Mesenchymal stem cell (in vitro differentiated cells and primary cell): ENCODE data around the gene PRPF19.

Experiments used
- DNase-seq: peaks from one replicate; pipeline ENCODE4 v3.0.0-alpha.2; 2013
- H2AFZ ChIP-seq: one replicate; pipeline ENCODE4 v1.6.1; 2013; ENCODE audit warnings: low read depth, mild to moderate bottlenecking, control low read depth, inconsistent platforms, low read length, moderate library complexity
- H2AK5ac ChIP-seq: 2 replicates; pipeline ENCODE4 v1.6.1; 2013; ENCODE audit warnings: low read length, moderate library complexity, mild to moderate bottlenecking, inconsistent platforms; ENCODE audit not compliant: severe bottlenecking
- H2BK120ac ChIP-seq: one replicate; pipeline ENCODE4 v1.6.1; 2013; ENCODE audit warnings: low read depth, mild to moderate bottlenecking, inconsistent platforms, low read length, moderate library complexity
- H2BK12ac ChIP-seq, 2 experiments: one replicate each; pipeline ENCODE4 v1.6.1; 2013; ENCODE audit warnings: inconsistent platforms in 2 of 2, low read length in 2 of 2, mild to moderate bottlenecking in 2 of 2, moderate library complexity in 2 of 2, control low read depth in 1 of 2
- H2BK15ac ChIP-seq: one replicate; pipeline ENCODE4 v1.6.1; 2013; ENCODE audit warnings: mild to moderate bottlenecking, low read depth, inconsistent platforms; ENCODE audit not compliant: poor library complexity, severe bottlenecking
- H2BK5ac ChIP-seq: 2 replicates; pipeline ENCODE4 v1.6.1; 2013; ENCODE audit warnings: low read depth, mild to moderate bottlenecking, low read length, control low read depth, inconsistent platforms; ENCODE audit not compliant: poor library complexity, severe bottlenecking
- H3K14ac ChIP-seq, 2 experiments: one replicate each; pipeline ENCODE4 v1.6.1; 2013; ENCODE audit warnings: inconsistent platforms in 2 of 2, low read length in 2 of 2, control low read depth in 1 of 2, mild to moderate bottlenecking in 1 of 2, moderate library complexity in 1 of 2
- H3K18ac ChIP-seq, 2 experiments: one replicate each; pipeline ENCODE4 v1.6.1; 2013; ENCODE audit warnings: inconsistent platforms in 2 of 2, low read length in 2 of 2, control low read depth in 1 of 2, low read depth in 1 of 2, mild to moderate bottlenecking in 1 of 2
- H3K23ac ChIP-seq, 2 experiments: one replicate each; pipeline ENCODE4 v1.6.1; 2013; ENCODE audit warnings: inconsistent platforms in 2 of 2, low read length in 2 of 2, mild to moderate bottlenecking in 2 of 2, moderate library complexity in 2 of 2, control low read depth in 1 of 2
- H3K27ac ChIP-seq: 2 replicates; pipeline ENCODE4 v1.5.1; 2013; ENCODE audit warnings: mild to moderate bottlenecking, moderate library complexity, low read length, control low read depth, inconsistent platforms; ENCODE audit not compliant: poor library complexity, severe bottlenecking
- H3K27me3 ChIP-seq, 2 experiments: 2 replicates each; pipeline versions ENCODE4 v1.6.1 to v1.7.0; 2013; ENCODE audit warnings: low read length in 2 of 2, mild to moderate bottlenecking in 2 of 2, moderate library complexity in 2 of 2, control low read depth in 1 of 2, inconsistent platforms in 1 of 2; ENCODE audit not compliant: control insufficient read depth in 1 of 2, insufficient read depth in 1 of 2
- H3K36me3 ChIP-seq, 2 experiments: 2 replicates each; pipeline versions ENCODE4 v1.6.1 to v1.7.0; 2013; ENCODE audit warnings: low read length in 2 of 2, control low read depth in 1 of 2, inconsistent platforms in 1 of 2, low read depth in 1 of 2, mild to moderate bottlenecking in 1 of 2; ENCODE audit not compliant: insufficient read depth in 2 of 2, control insufficient read depth in 1 of 2
- H3K4ac ChIP-seq, 2 experiments: one replicate each; pipeline ENCODE4 v1.6.1; 2013; ENCODE audit warnings: inconsistent platforms in 2 of 2, low read length in 2 of 2, mild to moderate bottlenecking in 2 of 2, moderate library complexity in 2 of 2, control low read depth in 1 of 2, low read depth in 1 of 2
- H3K4me1 ChIP-seq: 2 replicates; pipeline ENCODE4 v1.6.1; 2013; ENCODE audit warnings: low read depth, low read length, control low read depth; ENCODE audit not compliant: control insufficient read depth, insufficient read depth
- H3K4me2 ChIP-seq: 2 replicates; pipeline ENCODE4 v1.6.1; 2013; ENCODE audit warnings: low read length, mild to moderate bottlenecking, inconsistent platforms; ENCODE audit not compliant: poor library complexity, severe bottlenecking
- H3K4me3 ChIP-seq, 2 experiments: 2 replicates each; pipeline versions ENCODE4 v1.5.1 to v1.7.0; 2013; ENCODE audit warnings: low read length in 2 of 2, mild to moderate bottlenecking in 2 of 2, control low read depth in 1 of 2, low read depth in 1 of 2; ENCODE audit not compliant: insufficient read depth in 1 of 2
- H3K79me1 ChIP-seq: replicated peaks from 2 replicates; pipeline ENCODE4 v1.6.1; 2013; ENCODE audit warnings: mild to moderate bottlenecking, control low read depth, low read length, inconsistent platforms; ENCODE audit not compliant: poor library complexity, severe bottlenecking
- H3K9ac ChIP-seq: 2 replicates; pipeline ENCODE4 v1.7.0; 2013; ENCODE audit warnings: mild to moderate bottlenecking, low read length, moderate library complexity
- H3K9me3 ChIP-seq: 2 replicates; pipeline ENCODE4 v1.7.0; 2013; ENCODE audit warnings: mild to moderate bottlenecking, low read length; ENCODE audit not compliant: control insufficient read depth
- H4K8ac ChIP-seq: one replicate; pipeline ENCODE4 v1.6.1; 2013; ENCODE audit warnings: inconsistent platforms, mild to moderate bottlenecking, low read length, moderate library complexity
- H4K91ac ChIP-seq: one replicate; pipeline ENCODE4 v1.6.1; 2013; ENCODE audit warnings: mild to moderate bottlenecking, low read length, inconsistent platforms
- WGBS: methylation state at CpG from one replicate; pipeline ENCODE4 v1.1.7; 2013; ENCODE audit warnings: mixed read lengths; 5-methylcytosine and 5-hydroxymethylcytosine counted together

PRPF19 gene

GRCh38 chr11:60932605-60933356, 26.4 kb upstream of the PRPF19 start:
- Histone ChIP-seq H3K4me3 (no peak overlapping the region), H4K91ac (no peak overlapping the region), H4K8ac (no peak overlapping the region), H2BK5ac (no peak overlapping the region), H2AK5ac (no peak overlapping the region), H3K4me2 (no peak overlapping the region), H3K18ac (no peak overlapping the region), H3K27me3 (peaks cover 0 to 2% of the 10 kb centered on the region in 2 experiments), H3K27ac (no peak overlapping the region), H3K14ac (no peak overlapping the region), H3K4me1 (peaks cover 9% of the 10 kb centered on the region), H2BK15ac (no peak overlapping the region), H3K36me3 (peaks cover 0 to 89% of the 10 kb centered on the region in 2 experiments), H3K79me1 (peaks cover 3% of the 10 kb centered on the region), H3K9ac (no peak overlapping the region), H3K9me3 (no peaks in the 10 kb centered on the region), H2BK12ac (no peak overlapping the region), H2BK120ac (no peak overlapping the region), H3K23ac (no peak overlapping the region), H2AFZ (no peak overlapping the region), H3K4ac (no peak overlapping the region)
- 85% methylated on average over 3 of the region's 5 CpGs for WGBS
- no peak for DNase-seq

- H2BK15ac ChIP-seq, result no peak overlapping the region
- no peak overlapping the region for H4K8ac ChIP-seq
- 93% methylated on average over 9 of the region's 9 CpGs for WGBS
- H2BK12ac ChIP-seq, result no peak overlapping the region
- no peak overlapping the region for H3K4me3 ChIP-seq
- H3K4me2 ChIP-seq, result no peak overlapping the region
- H3K27me3 ChIP-seq, result peaks cover 0 to 2% of the 10 kb centered on the region in 2 experiments
- no peak overlapping the region for H2AFZ ChIP-seq
- DNase-seq, result no peak
- no peak overlapping the region for H3K9ac ChIP-seq
- H3K14ac ChIP-seq, result no peak overlapping the region
- H3K36me3 ChIP-seq, result peaks cover 0 to 89% of the 10 kb centered on the region in 2 experiments
- H2BK5ac ChIP-seq, result no peak overlapping the region
- no peak overlapping the region for H2AK5ac ChIP-seq
- no peak overlapping the region for H3K18ac ChIP-seq
- H3K27ac ChIP-seq, result no peak overlapping the region
- peaks cover 6% of the 10 kb centered on the region for H3K79me1 ChIP-seq
- H3K4me1 ChIP-seq, result peaks cover 9% of the 10 kb centered on the region
- H2BK120ac ChIP-seq, result no peak overlapping the region
- no peak overlapping the region for H3K23ac ChIP-seq
- no peak overlapping the region for H4K91ac ChIP-seq
- H3K4ac ChIP-seq, result no peak overlapping the region
- no peaks in the 10 kb centered on the region for H3K9me3 ChIP-seq
Measured at GRCh38 chr11:60931917-60932316, 25.5 kb upstream of the PRPF19 start.

GRCh38 chr11:60930394-60930793, 24.0 kb upstream of the PRPF19 start:
- Histone ChIP-seq H3K27me3 (peaks cover 0 to 3% of the 10 kb centered on the region in 2 experiments), H3K36me3 (peaks cover 0 to 75% of the 10 kb centered on the region in 2 experiments), H3K27ac (no peak overlapping the region), H2BK15ac (no peak overlapping the region), H3K9me3 (no peaks in the 10 kb centered on the region), H3K23ac (no peak overlapping the region), H2BK12ac (no peak overlapping the region), H4K91ac (no peak overlapping the region), H3K18ac (no peak overlapping the region), H3K14ac (no peak overlapping the region), H2AK5ac (no peak overlapping the region), H4K8ac (no peak overlapping the region), H2BK5ac (no peak overlapping the region), H3K9ac (no peak overlapping the region), H3K4me1 (peaks cover 14% of the 10 kb centered on the region), H3K4me2 (no peak overlapping the region), H3K4me3 (no peak overlapping the region), H3K79me1 (peaks cover 10% of the 10 kb centered on the region), H3K4ac (no peak overlapping the region), H2AFZ (no peak overlapping the region), H2BK120ac (no peak overlapping the region)
- WGBS, result 97% methylated on average over 4 of the region's 4 CpGs
- DNase-seq, result no peak

DNA sequence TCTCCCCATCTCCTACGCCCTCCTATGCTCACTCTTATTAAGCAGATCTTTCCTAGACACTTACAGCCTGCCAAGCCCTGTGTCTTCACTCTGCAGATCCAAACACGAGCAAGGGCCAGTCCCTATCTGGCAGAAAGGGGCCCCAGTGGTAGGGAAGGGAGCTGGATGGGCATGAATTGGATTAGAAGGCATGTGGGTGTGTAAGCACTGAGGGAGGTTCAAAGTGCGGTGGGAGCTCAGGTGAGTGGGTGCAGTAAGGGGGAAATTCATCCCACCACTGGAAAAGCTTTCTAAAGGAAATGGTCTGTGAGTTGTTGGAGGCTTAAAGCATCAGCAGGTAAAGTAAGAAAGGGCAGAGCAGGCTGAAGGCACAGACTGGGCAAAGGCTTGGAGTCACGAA, 23.4 kb upstream of the PRPF19 start:
- Histone ChIP-seq H3K14ac (no peak overlapping the region), H3K4me3 (no peak overlapping the region), H3K4me2 (no peak overlapping the region), H2BK5ac (no peak overlapping the region), H2BK12ac (no peak overlapping the region), H3K9me3 (no peaks in the 10 kb centered on the region), H3K4me1 (peaks cover 21% of the 10 kb centered on the region), H3K79me1 (peaks cover 17% of the 10 kb centered on the region), H3K18ac (no peak overlapping the region), H2BK120ac (no peak overlapping the region), H3K9ac (no peak overlapping the region), H3K4ac (no peak overlapping the region), H3K27ac (no peak overlapping the region), H2BK15ac (no peak overlapping the region), H3K23ac (no peak overlapping the region), H2AK5ac (no peak overlapping the region), H3K27me3 (peaks cover 0 to 9% of the 10 kb centered on the region in 2 experiments), H2AFZ (no peak overlapping the region), H4K91ac (no peak overlapping the region), H3K36me3 (peaks cover 0 to 68% of the 10 kb centered on the region in 2 experiments), H4K8ac (no peak overlapping the region)
- no peak for DNase-seq
- WGBS, result 87% methylated on average over 4 of the region's 4 CpGs
